SJCRH30 (cell line): Measurements from ENCODE around the gene CCDC8. TPM values are rescaled to one million over a fixed set of nuclear protein-coding genes. Genes with fewer than 3 reads are reported as not detected.
A peak's percentile ranks its signal among the peaks of the same experiment; 100 is the strongest.

Experiments
- DNase-seq, 2 experiments: peaks; one replicate each; pipeline ENCODE4 v3.0.0-alpha.2; 2015 to 2020
- H3K27ac ChIP-seq: fragments of 250-450 bp; sonication (Bioruptor Pico); 2 replicates; pipeline ENCODE4 v1.5.1; 2020; ENCODE audit warnings: mild to moderate bottlenecking, moderate library complexity
- H3K27me3 ChIP-seq: fragments of 250-450 bp; sonication (Bioruptor Pico); 2 replicates; pipeline ENCODE4 v1.5.1; 2020; ENCODE audit warnings: mild to moderate bottlenecking, moderate library complexity
- H3K36me3 ChIP-seq: fragments of 250-450 bp; sonication (Bioruptor Pico); 2 replicates; pipeline ENCODE4 v1.5.1; 2020; ENCODE audit warnings: mild to moderate bottlenecking, moderate library complexity
- H3K4me1 ChIP-seq: fragments of 250-450 bp; sonication (Bioruptor Pico); 2 replicates; pipeline ENCODE4 v1.5.1; 2020; ENCODE audit warnings: mild to moderate bottlenecking, moderate library complexity
- H3K4me3 ChIP-seq: fragments of 250-450 bp; sonication (Bioruptor Pico); 2 replicates; pipeline ENCODE4 v1.5.1; 2020; ENCODE audit warnings: mild to moderate bottlenecking, moderate library complexity
- H3K9me3 ChIP-seq: fragments of 250-450 bp; sonication (Bioruptor Pico); replicated peaks from 2 replicates; pipeline ENCODE4 v1.5.1; 2020; ENCODE audit warnings: mild to moderate bottlenecking, moderate library complexity
- total RNA-seq: library from RNA; depleted of rRNA; stranded (reverse); fragments of >200 nt; shearing (Covaris generic); gene quantifications from 2 replicates; pipeline ENCODE4 v1.2.3, GENCODE V29; 2014; rRNA removed

Gene CCDC8, protein sequence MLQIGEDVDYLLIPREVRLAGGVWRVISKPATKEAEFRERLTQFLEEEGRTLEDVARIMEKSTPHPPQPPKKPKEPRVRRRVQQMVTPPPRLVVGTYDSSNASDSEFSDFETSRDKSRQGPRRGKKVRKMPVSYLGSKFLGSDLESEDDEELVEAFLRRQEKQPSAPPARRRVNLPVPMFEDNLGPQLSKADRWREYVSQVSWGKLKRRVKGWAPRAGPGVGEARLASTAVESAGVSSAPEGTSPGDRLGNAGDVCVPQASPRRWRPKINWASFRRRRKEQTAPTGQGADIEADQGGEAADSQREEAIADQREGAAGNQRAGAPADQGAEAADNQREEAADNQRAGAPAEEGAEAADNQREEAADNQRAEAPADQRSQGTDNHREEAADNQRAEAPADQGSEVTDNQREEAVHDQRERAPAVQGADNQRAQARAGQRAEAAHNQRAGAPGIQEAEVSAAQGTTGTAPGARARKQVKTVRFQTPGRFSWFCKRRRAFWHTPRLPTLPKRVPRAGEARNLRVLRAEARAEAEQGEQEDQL
- total RNA-seq: 39.7 and 41.8 TPM in 2 replicates

DNA sequence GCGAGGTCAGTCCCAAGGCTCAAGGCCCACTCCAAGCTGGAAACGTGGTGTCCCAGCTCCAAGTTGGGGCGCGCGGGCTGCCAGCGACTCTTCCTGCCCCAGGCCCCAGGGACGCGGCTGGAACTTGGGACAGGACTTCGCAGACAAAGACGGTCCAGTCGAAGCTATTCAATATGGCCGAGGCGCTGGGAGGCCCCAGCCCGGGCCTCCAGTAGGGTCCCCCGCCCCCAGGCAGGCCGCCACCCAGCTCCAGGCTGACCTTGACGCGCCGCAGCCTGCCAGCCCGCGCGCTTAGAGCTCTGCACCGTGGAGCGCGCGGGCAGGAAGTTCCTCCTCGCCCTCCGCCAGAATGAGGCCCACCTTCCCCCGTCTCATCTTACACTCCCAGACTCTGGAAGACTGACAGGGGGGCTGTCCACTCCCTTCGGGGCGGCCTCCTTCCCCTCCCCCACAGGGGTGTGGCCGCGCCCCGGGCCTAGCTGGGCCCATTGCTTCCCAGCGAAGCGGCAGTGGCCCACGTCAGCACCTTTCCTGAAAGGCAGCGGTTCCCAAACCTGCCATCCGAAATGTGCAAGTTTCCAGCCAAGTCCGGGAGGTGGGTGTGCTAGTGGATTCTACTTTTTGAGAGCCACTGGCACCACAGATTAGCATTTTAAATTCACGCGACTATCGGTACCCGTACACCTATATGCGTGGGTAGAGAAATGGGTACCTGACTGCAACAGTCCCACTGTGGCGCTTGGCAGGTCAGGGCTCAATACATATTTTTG lies at the start of gene CCDC8:
TSS of gene CCDC8 (minus strand) at position 303 of the 770 bp plus-strand sequence. CDS start 754 bp downstream, outside the sequence.
- no peaks in the 10 kb centered on the region for H3K27me3 ChIP-seq
- peak within 1 kb of the TSS; percentile 77 for H3K4me3 ChIP-seq
- peaks cover 9% of the 10 kb centered on the region for H3K36me3 ChIP-seq
- H3K27ac ChIP-seq: peak within 1 kb of the TSS; percentile 80
- DNase-seq: peak; percentile 98
- peaks cover 8% of the 10 kb centered on the region; the same call in 1 of the 2 replicates for H3K4me1 ChIP-seq
- H3K9me3 ChIP-seq: no peaks in the 10 kb centered on the region

DNA sequence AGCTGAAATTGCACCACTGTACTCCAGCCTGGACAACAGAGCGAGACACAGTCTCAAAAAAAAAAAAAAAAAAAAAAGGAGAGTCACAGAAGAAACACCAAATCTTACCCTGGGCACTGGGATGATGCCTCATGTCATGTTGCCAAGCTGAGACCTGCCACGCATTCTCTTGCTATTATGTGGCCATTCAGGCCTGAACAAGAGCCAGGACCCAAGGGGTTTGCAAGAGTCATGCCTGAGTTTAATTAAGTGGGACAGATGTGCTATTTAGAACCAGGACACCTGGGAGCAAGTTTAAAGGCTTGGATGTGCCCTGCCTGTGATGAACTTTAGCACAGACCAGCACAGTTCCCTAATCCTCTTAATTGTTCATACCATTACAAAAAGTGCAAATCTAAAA lies 48.2 kb upstream of the CCDC8 start:
- Histone ChIP-seq H3K36me3 (no peaks in the 10 kb centered on the region), H3K4me1 (no peaks in the 10 kb centered on the region), H3K4me3 (no peak overlapping the region), H3K27me3 (no peaks in the 10 kb centered on the region), H3K27ac (no peak overlapping the region), H3K9me3 (no peaks in the 10 kb centered on the region)
- peak in 1 of 2 experiments; percentile 42 for DNase-seq

DNA sequence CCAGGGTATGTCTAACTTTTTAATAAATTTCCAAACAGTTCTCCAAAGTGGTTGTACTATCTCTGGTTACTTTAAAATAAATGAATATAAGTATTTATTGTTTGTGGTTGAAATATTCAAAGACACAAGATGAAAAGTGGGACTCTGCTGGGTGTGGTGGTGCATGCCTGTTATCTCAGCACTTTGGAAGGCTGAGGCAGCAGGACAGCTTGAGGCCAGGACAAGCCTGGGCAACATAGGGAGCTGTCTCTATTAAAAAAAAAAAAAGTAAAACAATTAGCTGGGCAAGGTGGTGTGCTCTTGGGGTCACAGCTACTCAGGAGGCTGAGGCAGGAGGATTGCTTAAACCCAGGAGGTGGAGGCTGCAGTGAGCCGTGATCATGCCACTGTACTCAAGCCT lies 47.6 kb upstream of the CCDC8 start:
- Histone ChIP-seq H3K9me3 (no peaks in the 10 kb centered on the region), H3K4me1 (no peaks in the 10 kb centered on the region), H3K4me3 (no peak overlapping the region), H3K27ac (no peak overlapping the region), H3K27me3 (no peaks in the 10 kb centered on the region), H3K36me3 (no peaks in the 10 kb centered on the region)
- DNase-seq: no peak

DNA sequence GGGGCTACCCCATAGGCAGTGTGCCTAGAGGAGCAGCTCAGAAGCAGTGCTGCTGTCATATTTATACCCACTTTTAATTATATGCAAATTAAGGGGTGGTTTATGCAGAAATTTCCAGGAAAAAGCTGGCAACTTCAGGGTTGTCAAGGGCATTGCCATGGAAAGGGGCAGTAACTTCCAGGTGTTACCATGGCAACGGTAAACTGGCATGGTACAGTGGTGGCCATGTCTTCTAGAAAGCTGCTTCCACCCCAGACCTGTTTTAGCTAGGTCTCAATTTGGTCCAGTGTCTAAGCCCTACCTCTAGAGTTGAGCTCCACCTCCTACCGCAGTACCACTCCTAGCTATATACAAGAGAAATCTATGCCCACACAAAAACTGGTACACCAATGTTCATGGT lies 46.7 kb upstream of the CCDC8 start:
- no peak for DNase-seq
- Histone ChIP-seq H3K27me3 (no peaks in the 10 kb centered on the region), H3K9me3 (no peaks in the 10 kb centered on the region), H3K4me1 (no peaks in the 10 kb centered on the region), H3K36me3 (no peaks in the 10 kb centered on the region), H3K27ac (no peak overlapping the region), H3K4me3 (no peak overlapping the region)

DNA sequence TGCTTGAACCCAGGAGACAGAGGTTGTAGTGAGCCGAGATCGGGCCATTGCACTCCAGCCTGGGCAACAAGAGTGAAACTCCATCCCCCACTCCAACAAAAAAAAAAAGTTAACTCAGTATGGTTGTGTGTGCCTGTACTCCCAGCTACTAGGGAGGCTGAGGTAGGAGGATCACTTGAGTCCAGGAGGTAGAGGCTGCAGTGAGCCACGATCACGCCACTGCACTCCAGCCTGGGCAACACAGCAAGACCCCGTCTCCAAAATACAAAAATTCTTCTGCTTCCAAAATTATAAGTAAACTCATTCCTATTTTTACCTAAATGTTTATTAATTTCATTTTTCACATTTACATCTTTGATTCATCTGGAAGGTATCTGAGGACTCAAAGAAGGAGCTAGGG lies 43.6 kb upstream of the CCDC8 start:
- Histone ChIP-seq H3K27ac (no peak overlapping the region), H3K36me3 (no peaks in the 10 kb centered on the region), H3K4me1 (peaks cover 7% of the 10 kb centered on the region), H3K9me3 (no peaks in the 10 kb centered on the region), H3K4me3 (no peak overlapping the region), H3K27me3 (no peaks in the 10 kb centered on the region)
- DNase-seq: no peak

DNA sequence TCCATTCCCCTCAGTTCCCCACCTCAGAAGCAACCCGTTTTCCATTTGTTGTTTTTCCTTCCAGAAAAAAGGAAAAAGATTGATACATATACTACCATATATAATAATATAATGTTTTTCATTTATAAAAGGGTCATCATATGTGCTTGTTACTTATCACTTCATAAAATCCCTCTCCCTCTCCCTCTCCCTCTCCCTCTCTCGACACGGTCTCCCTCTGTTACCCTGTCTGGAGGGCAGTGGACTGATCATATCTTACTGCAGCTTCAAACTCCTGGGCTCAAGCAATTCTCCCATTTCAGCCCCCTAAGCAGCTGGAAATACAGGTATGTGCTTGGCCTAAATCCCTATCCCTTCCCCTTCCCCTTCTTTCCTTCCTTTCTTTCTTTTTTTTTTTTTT lies 40.9 kb upstream of the CCDC8 start:
- H3K4me1 ChIP-seq: peaks cover 21% of the 10 kb centered on the region
- no peak overlapping the region for H3K4me3 ChIP-seq
- H3K27ac ChIP-seq: no peak overlapping the region
- no peaks in the 10 kb centered on the region for H3K36me3 ChIP-seq
- DNase-seq: no peak
- H3K9me3 ChIP-seq: peaks cover 7% of the 10 kb centered on the region
- no peaks in the 10 kb centered on the region for H3K27me3 ChIP-seq

DNA sequence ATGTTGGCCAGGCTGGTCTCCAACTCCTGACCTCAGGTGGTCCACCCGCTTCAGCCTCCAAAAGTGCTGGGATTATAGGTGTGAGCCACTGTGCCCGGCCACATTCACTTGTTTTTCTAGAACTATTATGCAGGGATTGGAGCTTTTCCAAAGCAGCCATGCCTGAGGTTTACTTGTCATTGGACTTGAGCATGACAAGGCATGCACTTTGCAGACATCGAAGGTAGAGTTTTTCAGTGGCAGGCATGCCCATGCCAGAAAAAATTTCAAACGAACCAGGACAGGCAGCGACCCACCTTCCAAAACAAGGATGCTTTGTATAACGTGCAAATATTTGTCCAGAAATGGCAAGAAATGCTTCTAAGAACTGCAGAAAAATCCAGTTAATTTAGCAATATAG lies 40.3 kb upstream of the CCDC8 start:
- H3K27me3 ChIP-seq: no peaks in the 10 kb centered on the region
- peaks cover 21% of the 10 kb centered on the region for H3K4me1 ChIP-seq
- H3K9me3 ChIP-seq: peaks cover 8% of the 10 kb centered on the region
- H3K36me3 ChIP-seq: no peaks in the 10 kb centered on the region
- DNase-seq: no peak
- no peak overlapping the region for H3K27ac ChIP-seq
- H3K4me3 ChIP-seq: no peak overlapping the region

DNA sequence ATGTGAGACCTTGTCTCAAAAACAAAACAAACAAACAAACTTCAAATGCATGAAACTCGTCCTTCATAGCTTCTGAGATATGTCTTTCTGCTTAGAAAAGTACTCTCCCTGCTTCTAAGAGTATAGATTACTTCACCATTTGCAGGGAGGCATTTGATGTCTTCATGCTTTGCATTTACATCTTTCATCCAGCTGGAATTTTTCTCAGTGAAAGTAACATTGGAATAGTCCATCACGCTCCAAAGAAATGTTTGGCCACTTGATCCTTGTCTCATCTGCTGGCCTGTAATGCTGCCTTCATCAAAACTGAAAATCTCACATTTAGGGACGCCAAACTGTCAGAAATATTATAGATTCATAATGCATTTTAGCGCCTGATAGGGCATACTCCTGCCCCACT lies 38.8 kb upstream of the CCDC8 start:
- peak in 1 of 2 experiments; percentile 50 for DNase-seq
- Histone ChIP-seq H3K4me1 (peaks cover 21% of the 10 kb centered on the region), H3K27me3 (no peaks in the 10 kb centered on the region), H3K36me3 (no peaks in the 10 kb centered on the region), H3K27ac (peak overlapping the region; percentile 99), H3K9me3 (peaks cover 8% of the 10 kb centered on the region), H3K4me3 (no peak overlapping the region)

DNA sequence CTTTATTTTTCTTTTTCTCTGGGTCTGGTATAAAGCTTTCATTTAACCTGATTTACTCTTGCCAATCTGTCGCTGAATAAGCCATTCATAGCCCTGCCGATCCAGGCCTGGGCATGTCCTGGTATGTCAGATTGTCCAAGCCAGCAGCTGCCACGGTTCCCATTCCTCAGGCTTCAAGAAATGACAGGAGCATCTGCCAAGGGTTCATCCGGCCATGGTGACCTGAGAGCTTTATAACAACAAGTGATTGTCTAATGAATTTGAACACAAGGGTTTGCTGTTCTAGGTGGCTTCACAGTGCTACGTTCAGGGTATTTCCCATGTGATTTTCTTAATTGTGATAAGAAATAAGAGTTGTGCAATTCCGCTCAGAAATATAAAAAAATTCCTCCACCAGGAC lies 38.0 kb upstream of the CCDC8 start:
- DNase-seq: peak; percentile 95 to 99
- H3K4me3 ChIP-seq: peak overlapping the region; percentile 16; the same call in 1 of the 2 replicates
- peak overlapping the region; percentile 99 for H3K27ac ChIP-seq

DNA sequence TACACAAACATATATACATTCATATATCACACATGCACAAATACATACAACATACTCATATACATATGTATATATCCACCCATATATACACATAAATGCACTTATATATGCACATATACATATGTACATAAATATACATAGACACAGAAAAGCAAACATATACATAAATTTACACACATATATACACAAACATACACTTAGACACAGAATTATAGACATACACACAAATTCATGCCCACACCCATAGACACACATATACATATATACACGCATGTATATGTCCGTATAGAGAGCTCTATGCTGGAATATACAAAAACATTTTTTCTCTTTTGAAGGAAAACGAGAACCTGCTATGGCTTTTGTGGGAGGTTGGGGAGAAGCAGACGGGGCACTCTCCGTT lies 37.4 kb upstream of the CCDC8 start:
- Histone ChIP-seq H3K27ac (peak overlapping the region; percentile 99), H3K36me3 (no peaks in the 10 kb centered on the region)

More for the DNA sequence above, 38.0 kb upstream of the CCDC8 start:
- Histone ChIP-seq H3K9me3 (peaks cover 8% of the 10 kb centered on the region), H3K27me3 (no peaks in the 10 kb centered on the region), H3K4me1 (peaks cover 21% of the 10 kb centered on the region), H3K36me3 (no peaks in the 10 kb centered on the region)

DNA sequence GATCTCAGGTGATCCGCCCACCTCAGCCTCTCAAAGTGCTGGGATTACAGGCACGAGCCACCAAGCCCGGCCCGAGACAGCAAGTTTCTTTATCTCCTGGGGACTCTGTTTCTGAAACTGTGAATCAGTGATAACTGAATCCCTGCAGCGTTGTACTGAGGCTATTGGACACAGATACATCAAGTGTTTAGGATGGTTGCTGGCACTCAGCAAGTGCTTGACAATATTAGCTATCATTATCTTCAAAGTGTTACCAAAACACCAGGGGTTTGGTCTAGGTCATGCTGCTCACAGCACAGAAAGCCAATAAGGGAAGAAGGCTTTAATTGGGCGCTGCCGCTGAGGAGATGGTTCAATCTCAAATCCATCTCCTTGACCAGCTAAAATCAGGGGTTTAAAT lies 35.9 kb upstream of the CCDC8 start:
- no peak overlapping the region for H3K4me3 ChIP-seq
- no peak for DNase-seq
- no peaks in the 10 kb centered on the region for H3K36me3 ChIP-seq

More for the DNA sequence above, 37.4 kb upstream of the CCDC8 start:
- Histone ChIP-seq H3K9me3 (peaks cover 8% of the 10 kb centered on the region), H3K27me3 (no peaks in the 10 kb centered on the region), H3K4me3 (peak overlapping the region; percentile 16), H3K4me1 (peaks cover 21% of the 10 kb centered on the region)
- DNase-seq: no peak

DNA sequence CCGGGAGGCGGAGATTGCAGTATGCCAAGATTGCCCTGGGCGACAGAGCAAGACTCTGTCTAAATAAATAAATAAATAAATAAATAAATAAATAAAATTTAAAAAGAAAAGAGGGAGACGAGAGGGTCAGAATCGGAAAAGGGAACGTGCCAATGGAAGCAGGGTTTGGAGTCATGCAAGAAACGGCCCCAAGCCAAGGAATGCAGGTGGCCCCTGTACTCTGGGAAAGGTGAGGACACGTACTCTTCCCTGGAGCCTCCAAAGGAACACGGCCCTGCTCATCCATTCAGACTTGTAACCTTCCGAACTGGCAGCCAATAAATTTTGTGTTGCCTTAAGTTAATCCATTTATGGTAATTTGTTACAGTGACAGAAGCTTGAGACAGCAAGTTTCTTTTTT lies 35.2 kb upstream of the CCDC8 start:
- Histone ChIP-seq H3K9me3 (peaks cover 8% of the 10 kb centered on the region), H3K4me3 (no peak overlapping the region), H3K27ac (no peak overlapping the region), H3K4me1 (peaks cover 21% of the 10 kb centered on the region), H3K36me3 (no peaks in the 10 kb centered on the region), H3K27me3 (no peaks in the 10 kb centered on the region)
- no peak for DNase-seq

More for the DNA sequence above, 35.9 kb upstream of the CCDC8 start:
- Histone ChIP-seq H3K4me1 (peaks cover 21% of the 10 kb centered on the region), H3K27ac (no peak overlapping the region), H3K27me3 (no peaks in the 10 kb centered on the region), H3K9me3 (peaks cover 8% of the 10 kb centered on the region)

DNA sequence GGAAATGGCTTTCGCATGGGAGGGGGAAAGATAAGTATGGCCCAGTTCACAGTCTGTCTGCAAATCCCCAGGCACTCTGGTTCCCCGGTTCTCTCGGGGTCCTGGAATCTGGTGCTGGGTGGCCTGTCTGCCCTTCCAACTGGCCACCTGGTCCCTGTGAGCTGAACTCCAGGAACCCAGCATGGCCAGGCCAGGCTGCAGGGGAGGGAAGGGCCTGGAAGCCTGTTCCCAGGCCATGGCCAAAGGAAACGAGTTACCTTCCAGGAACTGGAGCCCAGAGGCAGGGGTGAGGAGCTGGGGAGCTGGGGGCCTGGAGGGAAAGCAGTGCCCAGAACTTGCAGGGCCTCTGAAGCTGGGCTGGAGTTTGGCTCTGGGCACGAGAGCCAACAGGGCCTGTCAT lies 34.5 kb upstream of the CCDC8 start:
- H3K36me3 ChIP-seq: no peaks in the 10 kb centered on the region
- H3K9me3 ChIP-seq: peaks cover 8% of the 10 kb centered on the region
- H3K4me1 ChIP-seq: peaks cover 25% of the 10 kb centered on the region
- H3K4me3 ChIP-seq: no peak overlapping the region
- no peaks in the 10 kb centered on the region for H3K27me3 ChIP-seq
- no peak overlapping the region for H3K27ac ChIP-seq
- no peak for DNase-seq

DNA sequence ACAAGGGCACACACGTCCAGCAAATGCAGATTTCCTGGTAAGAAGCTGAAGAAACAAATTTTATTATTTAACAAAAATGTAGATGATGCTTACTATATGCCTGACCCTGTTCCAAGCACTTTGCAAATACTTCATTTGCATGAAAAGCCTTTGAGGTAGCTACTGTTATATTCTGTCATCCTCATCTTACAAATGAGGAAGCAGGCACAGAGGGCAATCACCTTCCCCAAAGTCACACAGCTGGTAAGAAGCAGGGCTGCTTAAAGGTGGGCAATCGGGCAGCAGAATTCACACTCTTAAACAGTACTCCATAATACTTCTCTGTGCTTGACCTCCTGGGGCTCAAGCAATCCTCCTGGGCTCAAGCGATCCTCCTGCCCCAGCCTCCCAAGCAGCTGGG lies 33.6 kb upstream of the CCDC8 start:
- Histone ChIP-seq H3K4me3 (no peak overlapping the region), H3K4me1 (peaks cover 19% of the 10 kb centered on the region)
- no peak for DNase-seq

DNA sequence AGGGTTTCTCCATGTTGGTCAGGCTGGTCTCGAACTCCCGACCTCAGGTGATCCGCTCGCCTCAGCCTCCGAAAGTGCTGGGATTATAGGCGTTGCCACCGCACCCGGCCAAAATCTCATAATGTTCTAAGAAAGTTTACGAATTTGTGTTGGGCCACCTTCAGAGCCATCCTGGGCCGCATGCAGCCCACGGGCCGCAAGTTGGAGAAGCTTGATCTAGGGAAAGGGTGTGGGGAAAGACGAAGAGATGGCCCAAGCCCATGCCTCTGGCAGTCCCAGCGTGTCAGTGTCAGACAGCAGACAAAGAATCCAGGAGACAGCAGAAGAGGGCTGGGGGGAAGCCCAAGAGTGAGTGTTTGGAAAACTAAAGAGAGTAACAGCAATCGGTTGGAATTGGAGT lies 32.7 kb upstream of the CCDC8 start:
- Histone ChIP-seq H3K36me3 (no peaks in the 10 kb centered on the region), H3K27me3 (no peaks in the 10 kb centered on the region), H3K4me3 (no peak overlapping the region), H3K4me1 (peaks cover 13% of the 10 kb centered on the region), H3K9me3 (peaks cover 8% of the 10 kb centered on the region), H3K27ac (no peak overlapping the region)
- no peak for DNase-seq

More for the DNA sequence above, 33.6 kb upstream of the CCDC8 start:
- H3K27ac ChIP-seq: no peak overlapping the region
- H3K9me3 ChIP-seq: peaks cover 8% of the 10 kb centered on the region
- no peaks in the 10 kb centered on the region for H3K27me3 ChIP-seq
- H3K36me3 ChIP-seq: no peaks in the 10 kb centered on the region
